Measurements from ENCODE around the gene ARRDC4. TPM values are rescaled to one million over a fixed set of nuclear protein-coding genes. Genes with fewer than 3 reads are reported as not detected.

The ARRDC4 gene
- total RNA-seq, 2 donors from 2014 or later, result 2.1 TPM

- no peak overlapping the region for H3K4me3 ChIP-seq (ENCODE audit: low read length)
- no peak overlapping the region for H3K27ac Mint-ChIP-seq
- H3K27me3 Mint-ChIP-seq (ENCODE audit: insufficient read depth), result peaks cover 4% of the 10 kb centered on the region
- no peaks in the 10 kb centered on the region for H3K9me3 Mint-ChIP-seq
- no peaks in the 10 kb centered on the region for H3K36me3 ChIP-seq (ENCODE audit: control insufficient read depth, insufficient read depth, low read length)
- no peak overlapping the region for H3K4me3 Mint-ChIP-seq
- no peaks in the 10 kb centered on the region for H3K9me3 ChIP-seq (ENCODE audit: control insufficient read depth, low read length)
- H3K4me1 ChIP-seq (ENCODE audit: control insufficient read depth, insufficient read depth, low read length), result no peaks in the 10 kb centered on the region
- no peak overlapping the region for H3K27ac ChIP-seq (ENCODE audit: low read depth, low read length)
- WGBS, 2 experiments (ENCODE audit: insufficient coverage in 1 of 2, insufficient read length in 1 of 2), result 84 to 90% methylated on average over 3 to 5 of the region's 6 CpGs
- H3K36me3 Mint-ChIP-seq (ENCODE audit: low read depth), result peaks cover 2% of the 10 kb centered on the region
- TF ChIP-seq, protein P1, sequence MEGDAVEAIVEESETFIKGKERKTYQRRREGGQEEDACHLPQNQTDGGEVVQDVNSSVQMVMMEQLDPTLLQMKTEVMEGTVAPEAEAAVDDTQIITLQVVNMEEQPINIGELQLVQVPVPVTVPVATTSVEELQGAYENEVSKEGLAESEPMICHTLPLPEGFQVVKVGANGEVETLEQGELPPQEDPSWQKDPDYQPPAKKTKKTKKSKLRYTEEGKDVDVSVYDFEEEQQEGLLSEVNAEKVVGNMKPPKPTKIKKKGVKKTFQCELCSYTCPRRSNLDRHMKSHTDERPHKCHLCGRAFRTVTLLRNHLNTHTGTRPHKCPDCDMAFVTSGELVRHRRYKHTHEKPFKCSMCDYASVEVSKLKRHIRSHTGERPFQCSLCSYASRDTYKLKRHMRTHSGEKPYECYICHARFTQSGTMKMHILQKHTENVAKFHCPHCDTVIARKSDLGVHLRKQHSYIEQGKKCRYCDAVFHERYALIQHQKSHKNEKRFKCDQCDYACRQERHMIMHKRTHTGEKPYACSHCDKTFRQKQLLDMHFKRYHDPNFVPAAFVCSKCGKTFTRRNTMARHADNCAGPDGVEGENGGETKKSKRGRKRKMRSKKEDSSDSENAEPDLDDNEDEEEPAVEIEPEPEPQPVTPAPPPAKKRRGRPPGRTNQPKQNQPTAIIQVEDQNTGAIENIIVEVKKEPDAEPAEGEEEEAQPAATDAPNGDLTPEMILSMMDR (conservative IDR thresholded peaks at IDR 0.05), result no peak
- H3K27me3 ChIP-seq (ENCODE audit: control insufficient read depth, insufficient read depth, low read length, poor library complexity, severe bottlenecking), result peaks cover 14% of the 10 kb centered on the region
- H3K9ac ChIP-seq (ENCODE audit: extremely low read depth, low read length, poor library complexity, severe bottlenecking), result no peak overlapping the region
- DNase-seq, result no peak
- no peaks in the 10 kb centered on the region for H3K4me1 Mint-ChIP-seq
Observed at GRCh38 chr15:97966924-97967620, 6.6 kb downstream of the ARRDC4 start.

GRCh38 chr15:97967881-97968280, 7.4 kb downstream of the ARRDC4 start:
- H3K27me3 ChIP-seq (ENCODE audit: control insufficient read depth, insufficient read depth, low read length, poor library complexity, severe bottlenecking), result peaks cover 6% of the 10 kb centered on the region
- H3K27ac Mint-ChIP-seq, result no peak overlapping the region
- TF ChIP-seq, protein P1 (conservative IDR thresholded peaks at IDR 0.05), result no peak
- no peak overlapping the region for H3K4me3 ChIP-seq (ENCODE audit: low read length)
- no peak overlapping the region for H3K9ac ChIP-seq (ENCODE audit: extremely low read depth, low read length, poor library complexity, severe bottlenecking)
- no peaks in the 10 kb centered on the region for H3K27me3 Mint-ChIP-seq (ENCODE audit: insufficient read depth)
- no peaks in the 10 kb centered on the region for H3K4me1 ChIP-seq (ENCODE audit: control insufficient read depth, insufficient read depth, low read length)
- no peaks in the 10 kb centered on the region for H3K4me1 Mint-ChIP-seq
- DNase-seq, result no peak
- H3K36me3 ChIP-seq (ENCODE audit: control insufficient read depth, insufficient read depth, low read length), result no peaks in the 10 kb centered on the region
- WGBS, 2 experiments (ENCODE audit: insufficient coverage in 1 of 2, insufficient read length in 1 of 2), result 83 to 88% methylated on average over 1 to 2 of the region's 2 CpGs
- no peaks in the 10 kb centered on the region for H3K9me3 ChIP-seq (ENCODE audit: control insufficient read depth, low read length)
- no peak overlapping the region for H3K27ac ChIP-seq (ENCODE audit: low read depth, low read length)
- H3K4me3 Mint-ChIP-seq, result no peak overlapping the region
- H3K36me3 Mint-ChIP-seq (ENCODE audit: low read depth), result peaks cover 2% of the 10 kb centered on the region
- no peaks in the 10 kb centered on the region for H3K9me3 Mint-ChIP-seq

DNA sequence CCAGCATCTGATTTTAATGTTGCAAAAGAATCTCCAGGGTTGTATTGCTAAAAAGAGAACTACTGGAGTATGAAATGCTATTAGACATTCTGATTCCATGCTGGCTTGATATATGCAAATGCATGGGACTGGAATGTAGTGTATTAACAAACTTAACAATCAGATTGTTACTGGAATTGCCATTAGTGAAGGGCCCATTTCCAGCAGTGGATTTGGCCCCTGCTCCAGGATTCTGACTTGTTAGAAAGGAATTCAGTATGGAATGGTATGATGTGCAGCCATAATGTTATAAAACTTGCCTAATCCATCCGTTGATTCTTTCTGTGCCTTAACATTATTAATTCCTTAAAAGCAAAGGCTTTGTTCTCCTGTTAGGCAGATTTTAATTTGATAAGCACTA, 7.9 kb downstream of the ARRDC4 start:
- no peak for DNase-seq
- 89% methylated on average over 1 of the region's 1 CpG; no CpG with 5 or more reads in 1 of the 2 experiments for WGBS, 2 experiments (ENCODE audit: insufficient coverage in 1 of 2, insufficient read length in 1 of 2)
- H3K9ac ChIP-seq (ENCODE audit: extremely low read depth, low read length, poor library complexity, severe bottlenecking), result no peak overlapping the region
- H3K27me3 ChIP-seq (ENCODE audit: control insufficient read depth, insufficient read depth, low read length, poor library complexity, severe bottlenecking), result peaks cover 1% of the 10 kb centered on the region
- no peaks in the 10 kb centered on the region for H3K9me3 ChIP-seq (ENCODE audit: control insufficient read depth, low read length)
- H3K27ac Mint-ChIP-seq, result no peak overlapping the region
- H3K4me1 ChIP-seq (ENCODE audit: control insufficient read depth, insufficient read depth, low read length), result no peaks in the 10 kb centered on the region
- TF ChIP-seq, protein P1 (conservative IDR thresholded peaks at IDR 0.05), result no peak
- no peaks in the 10 kb centered on the region for H3K27me3 Mint-ChIP-seq (ENCODE audit: insufficient read depth)
- no peak overlapping the region for H3K4me3 ChIP-seq (ENCODE audit: low read length)
- H3K27ac ChIP-seq (ENCODE audit: low read depth, low read length), result no peak overlapping the region
- no peaks in the 10 kb centered on the region for H3K9me3 Mint-ChIP-seq
- no peak overlapping the region for H3K4me3 Mint-ChIP-seq
- H3K4me1 Mint-ChIP-seq, result peaks cover 3% of the 10 kb centered on the region
- no peaks in the 10 kb centered on the region for H3K36me3 ChIP-seq (ENCODE audit: control insufficient read depth, insufficient read depth, low read length)
- peaks cover 2% of the 10 kb centered on the region for H3K36me3 Mint-ChIP-seq (ENCODE audit: low read depth)
